Stimulated activated CD8-positive, alpha-beta memory T cell treated with anti-CD3 and anti-CD28 coated beads, Interleukin-15, amount 100 ng/mL, for 4 hours (primary cell): ENCODE measurements around the gene GSTO2.

ENCODE experiments used
- DNase-seq, 2 donors: peaks; one replicate each; pipeline ENCODE4 v3.0.0-alpha.2; 2020; ENCODE audit warnings: low read depth in 2 of 2

Gene GSTO2

GRCh38 chr10:104325436-104326435 is 56.8 kb downstream of the GSTO2 start:
- DNase-seq: no peak

GRCh38 chr10:104326991-104327610 is 58.1 kb downstream of the GSTO2 start:
- no peak for DNase-seq

GRCh38 chr10:104327745-104328645 is 59.0 kb downstream of the GSTO2 start:
- no peak for DNase-seq

- DNase-seq: no peak
Observed at GRCh38 chr10:104328646-104328895, 59.6 kb downstream of the GSTO2 start.

GRCh38 chr10:104328896-104329710 is 60.1 kb downstream of the GSTO2 start:
- DNase-seq: peak; percentile 70 to 72

GRCh38 chr10:104329735-104330134 is 60.8 kb downstream of the GSTO2 start:
- DNase-seq: no peak

GRCh38 chr10:104330168-104331110 is 61.5 kb downstream of the GSTO2 start:
- DNase-seq: no peak

GRCh38 chr10:104331208-104331838 is 62.3 kb downstream of the GSTO2 start:
- DNase-seq: no peak

GRCh38 chr10:104332243-104333031 is 63.5 kb downstream of the GSTO2 start:
- no peak for DNase-seq

- DNase-seq: peak; percentile 56 to 58
Observed at GRCh38 chr10:104333032-104333727, 64.2 kb downstream of the GSTO2 start.

- no peak for DNase-seq
Observed at GRCh38 chr10:104333728-104334373, 64.9 kb downstream of the GSTO2 start.

- no peak for DNase-seq
Observed at GRCh38 chr10:104334561-104334960, 65.6 kb downstream of the GSTO2 start.

GRCh38 chr10:104334965-104335650 is 66.1 kb downstream of the GSTO2 start:
- no peak for DNase-seq

GRCh38 chr10:104336821-104337467 is 68.0 kb downstream of the GSTO2 start:
- no peak for DNase-seq

- DNase-seq: no peak
Observed at GRCh38 chr10:104337521-104337984, 68.6 kb downstream of the GSTO2 start.

GRCh38 chr10:104337985-104338735 is 69.2 kb downstream of the GSTO2 start, which contains the start of gene ITPRIP:
ITPRIP (minus strand) TSS chr10:104338465; CDS start chr10:104316051, 22,414 bp downstream.
- DNase-seq: peak; percentile 53 to 61
